GM10266 (cell line): Measurements from ENCODE around the gene RAI1.

ENCODE experiments used
- DNase-seq: peaks from one replicate; pipeline ENCODE4 v3.0.0; 2012; ENCODE audit errors: extremely low spot score
- CTCF ChIP-seq: IDR thresholded peaks from 2 replicates; pipeline ENCODE4 v1.5.1; 2012; ENCODE audit warnings: mild to moderate bottlenecking, low read depth; ENCODE audit not compliant: control insufficient read depth, insufficient read depth; ENCODE audit errors: missing control alignments

Gene RAI1

GRCh38 chr17:17722906-17723353 lies 41.7 kb downstream of the RAI1 start:
- TF ChIP-seq CTCF, result no peak
- DNase-seq, result no peak

GRCh38 chr17:17723354-17724261 lies 42.4 kb downstream of the RAI1 start:
- TF ChIP-seq CTCF, result no peak
- DNase-seq, result peak; percentile 75

GRCh38 chr17:17724307-17725010 lies 43.2 kb downstream of the RAI1 start:
- DNase-seq, result peak; percentile 91
- no peak for TF ChIP-seq CTCF

GRCh38 chr17:17725011-17725751 lies 43.9 kb downstream of the RAI1 start:
- no peak for TF ChIP-seq CTCF
- peak; percentile 62 for DNase-seq

- DNase-seq, result no peak
- TF ChIP-seq CTCF, result no peak
Measured at GRCh38 chr17:17725752-17726457, 44.6 kb downstream of the RAI1 start.

- no peak for TF ChIP-seq CTCF
- DNase-seq, result no peak
Measured at GRCh38 chr17:17726458-17727060, 45.3 kb downstream of the RAI1 start.
